Uterus (tissue), 2 donors: Measurements from ENCODE around the gene STK39.

ENCODE experiments used
- POLR2A ChIP-seq, 2 donors: fragments of 450-650 bp; IDR thresholded peaks; one replicate each; pipeline ENCODE4 v1.6.1; 2016; ENCODE audit warnings: antibody characterized with exemption in 2 of 2, mild to moderate bottlenecking in 1 of 2, moderate library complexity in 1 of 2
- TF ChIP-seq, protein P1 (sequence below), 4 experiments: fragments of 200-600 bp in 2 of 4; fragments of 450-650 bp in 2 of 4; sonication (generic) in 2 of 4; IDR thresholded peaks; one replicate each; pipeline ENCODE4 v1.5.1; 2016 to 2019; ENCODE audit warnings: antibody characterized with exemption in 4 of 4, mild to moderate bottlenecking in 2 of 4, moderate library complexity in 1 of 4

DNA sequence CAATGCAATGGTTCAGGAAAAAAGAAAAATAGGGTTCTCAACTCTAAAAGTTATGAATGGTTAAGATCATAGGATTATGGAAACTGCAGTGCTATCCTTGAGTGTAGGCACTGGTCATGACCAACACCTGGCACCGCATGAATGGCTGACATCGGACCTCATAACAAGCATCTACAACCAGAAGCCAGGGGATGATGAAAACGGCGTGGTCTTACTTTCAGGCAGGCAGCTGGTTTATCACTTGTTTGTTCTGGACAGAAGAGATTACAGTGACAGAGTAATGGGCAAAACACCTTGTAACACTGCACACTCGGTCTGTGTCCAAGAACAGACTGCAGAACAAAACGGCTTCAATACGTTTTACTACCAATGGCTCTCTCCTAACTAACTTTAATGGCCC, 132.8 kb downstream of the STK39 start:
- TF ChIP-seq, protein P1, sequence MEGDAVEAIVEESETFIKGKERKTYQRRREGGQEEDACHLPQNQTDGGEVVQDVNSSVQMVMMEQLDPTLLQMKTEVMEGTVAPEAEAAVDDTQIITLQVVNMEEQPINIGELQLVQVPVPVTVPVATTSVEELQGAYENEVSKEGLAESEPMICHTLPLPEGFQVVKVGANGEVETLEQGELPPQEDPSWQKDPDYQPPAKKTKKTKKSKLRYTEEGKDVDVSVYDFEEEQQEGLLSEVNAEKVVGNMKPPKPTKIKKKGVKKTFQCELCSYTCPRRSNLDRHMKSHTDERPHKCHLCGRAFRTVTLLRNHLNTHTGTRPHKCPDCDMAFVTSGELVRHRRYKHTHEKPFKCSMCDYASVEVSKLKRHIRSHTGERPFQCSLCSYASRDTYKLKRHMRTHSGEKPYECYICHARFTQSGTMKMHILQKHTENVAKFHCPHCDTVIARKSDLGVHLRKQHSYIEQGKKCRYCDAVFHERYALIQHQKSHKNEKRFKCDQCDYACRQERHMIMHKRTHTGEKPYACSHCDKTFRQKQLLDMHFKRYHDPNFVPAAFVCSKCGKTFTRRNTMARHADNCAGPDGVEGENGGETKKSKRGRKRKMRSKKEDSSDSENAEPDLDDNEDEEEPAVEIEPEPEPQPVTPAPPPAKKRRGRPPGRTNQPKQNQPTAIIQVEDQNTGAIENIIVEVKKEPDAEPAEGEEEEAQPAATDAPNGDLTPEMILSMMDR (IDR thresholded peaks at IDR 0.05), result no peak
- no peak for TF ChIP-seq POLR2A (IDR thresholded peaks at IDR 0.05)
